GM18519 (cell line): ENCODE measurements around the gene ACTL8.

ENCODE experiments used
- ATAC-seq: cut with Tn5 transposase; IDR thresholded peaks from one replicate; pipeline ENCODE4 v1.9.1; 2021; ENCODE audit warnings: mild to moderate bottlenecking, moderate library complexity; ENCODE audit not compliant: unreplicated experiment, low FRiP score

ACTL8 gene

DNA sequence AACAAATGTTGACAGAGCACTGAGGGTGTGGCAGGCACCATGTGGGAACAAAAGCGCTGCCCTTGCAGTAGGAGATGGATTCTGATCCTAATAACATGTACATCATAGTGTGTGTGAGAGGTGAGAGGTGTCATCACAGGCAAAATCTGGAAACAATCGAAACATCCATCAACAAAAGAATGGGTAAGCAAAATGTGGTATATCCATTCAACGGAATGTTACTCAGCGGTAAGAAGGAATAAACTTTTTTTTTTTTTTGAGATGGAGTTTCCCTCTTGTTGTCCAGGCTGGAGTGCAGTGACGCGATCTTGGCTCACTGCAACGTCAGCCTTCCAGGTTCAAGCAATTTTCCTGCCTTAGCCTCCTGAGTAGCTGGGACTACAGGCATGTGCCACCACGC is 112.3 kb downstream of the ACTL8 start:
- ATAC-seq: no peak

- ATAC-seq: no peak
Observed at GRCh38 chr1:17869815-17870214, 114.7 kb downstream of the ACTL8 start.

- ATAC-seq: no peak
Observed at GRCh38 chr1:17870679-17871078, 115.5 kb downstream of the ACTL8 start.

DNA sequence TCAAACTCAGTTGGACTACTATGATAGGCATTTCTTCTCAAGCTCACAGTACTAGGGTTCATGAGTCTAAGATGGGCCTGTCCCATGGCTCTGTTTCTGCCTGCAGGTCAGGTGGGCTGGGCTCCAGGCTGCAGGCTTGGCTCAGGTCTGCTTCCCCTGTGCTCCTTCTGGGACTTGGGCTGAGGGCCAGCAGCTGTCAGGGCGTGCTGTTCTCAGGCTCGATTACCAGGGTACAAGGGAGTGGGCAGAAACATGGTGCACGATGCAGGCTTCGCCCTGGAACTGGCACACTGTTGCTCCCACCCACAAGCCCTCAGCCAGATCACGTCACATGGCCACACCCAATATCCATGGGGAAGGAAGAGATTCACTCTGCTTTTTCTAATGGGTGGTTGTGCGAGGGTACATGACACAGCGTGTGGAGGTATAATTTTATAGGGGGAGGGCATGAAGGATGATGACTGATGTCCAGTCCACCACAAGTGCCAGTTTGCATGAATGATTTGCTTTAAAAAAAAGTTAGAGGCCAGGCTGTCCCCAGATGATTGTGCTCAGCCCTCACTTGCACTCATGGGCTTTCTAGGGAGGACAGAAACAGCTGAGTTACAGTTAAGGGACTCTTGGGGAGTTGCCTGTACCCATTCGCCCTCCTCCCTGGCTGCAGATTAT is 118.0 kb downstream of the ACTL8 start:
- ATAC-seq: no peak

- ATAC-seq: no peak
Observed at GRCh38 chr1:17874231-17874630, 119.1 kb downstream of the ACTL8 start.

DNA sequence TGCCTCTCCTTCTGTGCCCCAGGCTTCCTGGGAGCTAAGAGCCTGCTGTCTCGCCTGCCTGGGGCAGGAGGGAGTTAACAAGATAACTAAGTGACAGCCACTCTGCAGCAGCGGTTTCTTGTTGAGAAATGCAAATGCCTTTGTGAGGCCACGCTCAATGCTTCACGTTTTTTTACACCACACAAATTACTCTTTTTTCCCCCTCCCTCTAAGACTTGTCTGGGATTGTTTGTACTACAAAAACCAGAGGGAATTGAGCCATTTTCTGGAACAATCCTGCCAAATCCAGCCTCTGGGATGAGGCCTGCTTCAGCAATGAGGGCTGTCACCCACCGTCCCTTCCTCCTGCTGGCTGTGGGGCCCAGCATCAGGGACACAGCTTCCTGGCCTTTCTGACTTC is 119.6 kb downstream of the ACTL8 start:
- no peak for ATAC-seq

DNA sequence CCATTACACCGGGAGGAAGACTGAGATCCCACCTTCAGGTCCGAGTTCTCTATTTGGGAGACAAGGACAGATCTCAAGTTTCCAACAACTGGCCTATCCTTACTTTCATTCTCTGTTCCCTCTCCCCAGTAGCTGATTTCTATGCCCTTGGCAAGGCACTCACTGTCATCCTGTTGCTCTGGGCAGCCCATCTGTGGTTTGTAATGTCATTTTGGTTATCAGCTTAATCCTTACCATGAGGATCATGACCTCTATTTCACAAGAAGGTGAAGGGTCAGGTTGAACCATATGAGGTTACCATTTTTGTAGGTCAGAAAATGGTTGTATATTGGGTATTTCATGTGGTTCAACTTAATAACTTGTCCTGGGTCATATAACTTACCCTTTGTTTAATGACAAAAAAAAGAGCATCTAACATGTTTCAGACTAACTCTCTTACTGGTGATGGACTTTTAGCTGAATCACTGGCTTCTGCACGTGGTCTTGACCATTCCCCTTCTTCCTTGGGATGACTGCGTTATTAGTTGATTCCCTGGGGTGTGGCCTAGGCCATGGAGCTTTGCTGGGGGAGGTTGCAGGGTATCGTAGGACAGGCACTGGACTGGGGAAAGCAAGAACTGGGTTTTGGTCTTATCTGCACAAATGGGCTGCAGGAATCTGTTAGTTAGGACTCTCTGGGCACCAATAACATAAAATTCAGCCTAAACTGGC is 120.2 kb downstream of the ACTL8 start:
- no peak for ATAC-seq

DNA sequence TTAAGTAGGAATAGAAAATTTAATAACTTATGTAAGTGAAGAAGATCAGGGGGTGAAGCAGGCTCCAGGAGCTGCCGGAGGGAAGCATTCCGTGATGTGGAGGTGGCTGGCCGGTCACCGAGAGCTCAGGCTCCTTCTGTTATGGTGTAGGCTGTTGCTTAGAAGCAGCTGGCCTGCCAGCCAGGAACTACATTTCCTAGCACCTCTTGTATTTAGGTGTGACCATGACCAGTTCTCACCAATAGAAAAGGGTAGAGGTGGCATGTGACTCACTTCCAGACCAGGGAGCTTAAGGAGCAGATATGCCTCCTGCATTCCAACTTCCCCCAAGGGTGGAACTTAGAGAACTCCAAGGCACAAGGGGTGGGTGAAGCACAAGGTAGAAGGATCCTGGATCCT is 120.7 kb downstream of the ACTL8 start:
- ATAC-seq: no peak
